Measurements from ENCODE around the gene PIK3CB.
"Not testable (repeated sequence)": the region's sequence is repeated elsewhere in the genome, so short reads cannot be mapped to it uniquely, and the experiment has no call there.

The PIK3CB gene

GRCh38 chr3:138802223-138802622 lies 32.5 kb downstream of the PIK3CB start:
- DNase-seq = not testable (repeated sequence)

- no peak for DNase-seq
Observed at GRCh38 chr3:138801792-138802191, 32.9 kb downstream of the PIK3CB start.

- no peak for DNase-seq
Observed at GRCh38 chr3:138800248-138800647, 34.5 kb downstream of the PIK3CB start.

- no peak for DNase-seq
Observed at GRCh38 chr3:138799822-138800221, 34.9 kb downstream of the PIK3CB start.

GRCh38 chr3:138797508-138798038 lies 37.2 kb downstream of the PIK3CB start:
- DNase-seq = no peak

GRCh38 chr3:138796761-138797160 lies 38.0 kb downstream of the PIK3CB start:
- DNase-seq = no peak

- no peak for DNase-seq
Observed at GRCh38 chr3:138786788-138787271, 47.9 kb downstream of the PIK3CB start.

- no peak for DNase-seq
Observed at GRCh38 chr3:138785951-138786350, 48.8 kb downstream of the PIK3CB start.

GRCh38 chr3:138785362-138785857 lies 49.3 kb downstream of the PIK3CB start:
- not testable (repeated sequence) for DNase-seq

GRCh38 chr3:138782755-138783154 lies 52.0 kb downstream of the PIK3CB start:
- no peak for DNase-seq

GRCh38 chr3:138781012-138781470 lies 53.7 kb downstream of the PIK3CB start:
- DNase-seq = no peak

- DNase-seq = no peak
Observed at GRCh38 chr3:138778643-138779042, 56.1 kb downstream of the PIK3CB start.

- DNase-seq = no peak
Observed at GRCh38 chr3:138776961-138777360, 57.8 kb downstream of the PIK3CB start.

- peak; percentile 34 for DNase-seq
Observed at GRCh38 chr3:138775254-138775595, 59.5 kb downstream of the PIK3CB start.

- DNase-seq = peak; percentile 97
Observed at GRCh38 chr3:138774529-138775253, 60.0 kb downstream of the PIK3CB start.

- no peak for DNase-seq
Observed at GRCh38 chr3:138771585-138771984, 63.1 kb downstream of the PIK3CB start.

- DNase-seq = no peak
Observed at GRCh38 chr3:138769616-138770015, 65.1 kb downstream of the PIK3CB start.

GRCh38 chr3:138768946-138769345 lies 65.8 kb downstream of the PIK3CB start:
- no peak for DNase-seq

- no peak for DNase-seq
Observed at GRCh38 chr3:138768125-138768524, 66.6 kb downstream of the PIK3CB start.

- DNase-seq = no peak
Observed at GRCh38 chr3:138767498-138768104, 67.1 kb downstream of the PIK3CB start.

- DNase-seq = no peak
Observed at GRCh38 chr3:138761002-138761401, 73.7 kb downstream of the PIK3CB start.

- peak; percentile 61 for DNase-seq
Observed at GRCh38 chr3:138748190-138748589, 86.5 kb downstream of the PIK3CB start.

- peak; percentile 68 for DNase-seq
Observed at GRCh38 chr3:138747225-138747624, 87.5 kb downstream of the PIK3CB start.

GRCh38 chr3:138740072-138740471 lies 94.7 kb downstream of the PIK3CB start:
- DNase-seq = no peak

Measured in NCI-H1694 treated with DMSO at 0.1 percent for 48 hours (cell line).